HG02981 (cell line): ENCODE results near the gene TP53I11.

Experiments used
- ATAC-seq: cut with Tn5 transposase; IDR thresholded peaks from one replicate; pipeline ENCODE4 v1.9.1; 2021; ENCODE audit warnings: mild to moderate bottlenecking, moderate library complexity; ENCODE audit not compliant: unreplicated experiment

The TP53I11 gene

GRCh38 chr11:44917741-44918140 is 32.9 kb downstream of the TP53I11 start:
- no peak for ATAC-seq

DNA sequence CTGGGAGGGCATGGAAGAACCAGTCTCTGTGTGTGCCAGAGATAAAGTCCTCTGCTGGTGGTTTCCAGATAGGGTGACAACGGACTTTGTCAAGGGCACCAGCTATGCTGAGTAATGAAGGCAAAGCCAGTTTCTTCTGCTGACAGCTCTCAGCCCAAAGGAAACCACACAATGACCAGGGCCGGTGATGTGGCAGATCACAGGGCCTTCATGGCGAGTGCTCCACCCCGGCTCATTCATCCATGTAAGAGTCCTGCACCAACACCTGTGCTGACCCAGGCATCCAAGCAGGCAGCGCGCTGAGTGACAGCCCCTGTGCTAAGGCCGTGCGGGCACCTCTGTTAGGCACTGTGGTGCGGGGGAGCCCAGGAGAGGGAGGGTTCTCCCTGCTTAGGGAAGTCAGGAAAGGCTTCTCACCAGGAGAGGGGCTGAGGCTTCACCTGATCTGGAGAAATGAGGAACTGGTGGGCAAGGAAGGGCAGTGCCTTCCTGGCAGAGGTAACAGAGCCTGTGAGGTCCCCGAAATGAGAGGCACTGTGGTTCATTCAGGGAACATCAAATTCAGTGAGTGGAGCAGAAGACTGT is 33.8 kb downstream of the TP53I11 start:
- no peak for ATAC-seq

DNA sequence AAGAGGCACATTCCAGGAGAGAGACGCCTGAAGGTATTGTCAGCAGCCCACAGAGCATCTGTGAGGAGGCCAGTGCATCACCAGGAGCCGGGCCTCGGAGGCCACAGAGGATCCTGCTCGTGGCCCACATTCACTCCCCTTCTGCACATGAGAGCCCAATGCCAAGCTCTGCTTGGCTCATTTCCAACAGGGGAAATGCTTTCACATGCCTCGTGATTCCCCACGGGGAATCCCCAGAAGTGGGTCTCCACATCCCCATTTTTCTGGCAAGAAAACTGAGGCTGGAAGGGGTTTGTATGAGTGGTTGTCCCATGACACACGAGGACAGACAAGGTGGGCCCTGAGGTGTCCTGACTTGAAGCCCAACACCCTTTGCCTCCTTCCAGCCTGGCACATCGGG is 34.4 kb downstream of the TP53I11 start:
- no peak for ATAC-seq

DNA sequence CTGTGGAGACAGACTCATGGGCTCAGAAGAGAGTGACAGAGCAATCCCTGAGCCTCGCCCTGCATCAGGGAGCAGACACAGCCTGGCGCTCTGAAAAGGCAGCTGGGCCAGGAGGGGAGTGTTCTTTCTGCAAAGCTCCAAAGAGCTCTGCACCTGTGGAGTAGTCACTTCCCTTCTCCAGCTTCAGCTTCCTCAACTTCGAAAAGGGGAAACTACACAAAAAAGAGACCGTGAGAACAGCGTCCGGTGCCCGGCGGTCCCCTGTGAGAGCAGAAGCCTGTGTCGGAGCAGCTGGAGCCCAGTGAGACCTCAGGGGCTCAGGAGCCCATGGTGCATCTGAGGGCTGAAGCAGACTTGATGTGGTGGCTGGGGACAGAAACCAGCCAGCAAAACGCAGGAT is 35.1 kb downstream of the TP53I11 start:
- ATAC-seq, result peak; percentile 37

GRCh38 chr11:44915004-44915403 is 35.7 kb downstream of the TP53I11 start:
- no peak for ATAC-seq

DNA sequence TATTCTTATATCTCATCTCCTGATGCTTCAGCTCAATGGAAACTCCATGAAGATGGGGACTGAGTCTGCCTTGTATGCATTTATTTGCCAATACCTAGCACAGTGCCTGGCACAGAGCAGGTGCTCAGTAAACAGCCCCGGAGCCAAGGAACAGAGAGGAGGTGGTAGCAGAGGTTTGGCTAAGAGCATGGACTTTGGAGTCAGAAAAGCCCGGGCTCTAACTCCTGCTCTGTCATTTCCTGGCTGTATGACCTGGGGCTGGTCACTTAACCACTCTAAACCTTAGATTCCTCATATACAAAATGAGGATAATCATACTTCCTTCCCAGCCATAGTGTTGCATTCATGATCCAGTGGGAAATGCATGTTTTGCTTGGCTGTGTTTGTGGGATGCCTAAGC is 36.6 kb downstream of the TP53I11 start:
- no peak for ATAC-seq

- no peak for ATAC-seq
These were observed 37.2 kb downstream of the TP53I11 start for GRCh38 chr11:44913502-44913901.

DNA sequence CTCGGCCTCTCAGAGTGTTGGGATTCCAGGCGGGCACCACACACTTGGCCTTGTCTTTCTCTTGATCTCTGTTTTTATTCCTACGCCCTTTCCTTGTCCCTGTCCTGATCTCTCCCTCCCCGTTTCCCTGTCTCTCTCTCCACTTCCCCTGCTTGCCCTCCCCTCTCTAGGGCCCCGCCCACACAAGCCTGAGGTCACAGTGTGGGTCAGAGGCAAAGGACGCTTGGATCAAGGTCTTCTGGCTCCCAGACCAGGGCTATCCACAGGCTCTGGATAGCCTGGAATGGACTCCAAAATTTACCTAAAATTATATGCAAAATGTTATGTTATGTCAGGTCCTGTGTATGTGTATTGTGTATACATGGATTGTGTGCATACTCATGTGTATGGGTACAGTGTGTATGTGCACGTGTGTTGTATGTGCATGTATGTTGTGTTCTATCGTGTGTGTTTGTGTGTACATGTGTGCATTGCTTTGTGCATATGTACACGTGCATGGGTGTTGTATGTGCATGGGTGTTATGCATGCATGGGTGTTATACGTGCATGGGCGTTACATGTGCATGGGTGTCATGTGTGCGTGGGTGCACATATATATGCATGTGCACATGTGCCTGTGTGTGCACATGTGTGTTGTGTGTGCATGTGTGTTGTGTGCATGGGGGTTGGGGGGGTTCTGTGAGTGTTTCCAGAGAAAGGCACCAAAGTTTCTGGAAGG is 38.3 kb downstream of the TP53I11 start:
- ATAC-seq, result no peak

DNA sequence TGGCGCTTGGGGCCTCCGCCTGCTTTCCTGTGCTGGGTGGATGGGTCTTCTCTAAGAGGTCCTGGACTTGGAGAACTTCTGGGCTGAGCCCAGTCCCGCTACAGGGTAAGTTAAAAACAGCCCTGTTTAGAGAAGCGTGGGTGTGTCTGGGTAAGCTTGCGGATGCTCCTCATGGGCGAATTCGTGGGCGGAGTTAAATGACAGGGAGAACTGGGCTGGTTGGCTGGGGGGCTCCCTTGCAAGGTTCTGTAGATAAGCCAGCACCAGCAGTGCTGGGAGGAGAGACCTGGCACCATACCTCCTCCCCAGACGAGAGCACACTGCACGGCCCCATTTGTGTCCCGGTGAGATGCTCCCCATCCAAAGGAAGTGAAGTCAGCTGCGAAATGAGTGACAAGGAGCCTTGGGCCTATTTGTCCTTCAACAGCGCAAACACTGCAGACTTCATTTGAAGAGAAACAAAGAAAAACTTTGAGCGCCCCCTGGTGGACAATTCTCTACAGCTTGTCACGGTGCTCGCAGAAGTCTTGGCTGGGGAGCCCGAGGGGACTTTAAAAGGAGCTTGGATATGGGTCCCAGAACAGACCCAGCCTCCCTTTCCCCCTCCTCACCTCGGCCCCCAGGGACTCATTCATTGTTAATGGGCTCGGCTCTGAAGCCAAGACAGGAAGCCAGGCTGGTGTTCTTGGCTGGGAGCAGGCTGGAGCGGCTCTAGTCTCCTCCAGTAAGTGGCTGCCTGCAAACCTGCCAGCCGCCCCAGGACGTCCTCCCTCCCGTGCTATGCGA is 39.5 kb downstream of the TP53I11 start:
- ATAC-seq, result no peak

- no peak for ATAC-seq
These were observed 40.1 kb downstream of the TP53I11 start for GRCh38 chr11:44910591-44910990.

- no peak for ATAC-seq
These were observed 41.1 kb downstream of the TP53I11 start for GRCh38 chr11:44909557-44909956.

- ATAC-seq, result no peak
These were observed 44.0 kb downstream of the TP53I11 start for GRCh38 chr11:44906649-44907048.

DNA sequence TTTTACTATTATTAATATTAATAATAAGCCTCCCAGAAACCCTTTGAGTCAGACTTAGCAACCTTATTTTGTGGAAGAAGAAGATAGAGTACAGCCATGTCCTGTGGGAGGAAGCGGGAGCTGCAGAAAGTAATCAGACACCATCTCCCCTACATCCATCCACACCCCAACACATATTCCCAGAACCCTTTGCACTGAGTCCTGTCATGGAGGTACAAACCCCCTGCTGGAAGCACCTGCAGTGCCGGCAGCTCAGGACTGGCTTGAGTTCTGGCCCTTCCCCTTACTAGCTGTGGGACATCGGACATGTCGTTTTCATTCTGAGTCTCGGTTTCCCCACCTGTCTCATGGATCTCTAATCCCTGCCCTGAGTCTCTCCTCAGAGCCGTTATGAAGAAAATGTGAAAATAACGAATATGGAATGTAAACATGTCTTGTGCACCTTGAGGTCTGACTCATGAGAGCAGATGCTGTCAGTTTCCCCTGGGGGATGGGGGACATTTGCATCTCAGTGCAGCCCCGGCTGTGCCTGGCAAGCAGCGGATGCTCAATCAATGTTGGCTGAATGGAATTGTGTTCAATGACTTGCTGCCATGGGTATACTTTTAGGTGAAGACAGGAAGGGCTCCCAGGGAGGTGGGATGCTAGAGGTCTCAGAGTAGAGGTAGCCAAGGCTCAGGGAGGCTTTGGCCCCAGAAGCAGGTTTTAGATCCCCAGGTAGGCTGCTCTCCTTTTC is 45.4 kb downstream of the TP53I11 start:
- no peak for ATAC-seq

- ATAC-seq, result no peak
These were observed 46.2 kb downstream of the TP53I11 start for GRCh38 chr11:44904261-44905020.

DNA sequence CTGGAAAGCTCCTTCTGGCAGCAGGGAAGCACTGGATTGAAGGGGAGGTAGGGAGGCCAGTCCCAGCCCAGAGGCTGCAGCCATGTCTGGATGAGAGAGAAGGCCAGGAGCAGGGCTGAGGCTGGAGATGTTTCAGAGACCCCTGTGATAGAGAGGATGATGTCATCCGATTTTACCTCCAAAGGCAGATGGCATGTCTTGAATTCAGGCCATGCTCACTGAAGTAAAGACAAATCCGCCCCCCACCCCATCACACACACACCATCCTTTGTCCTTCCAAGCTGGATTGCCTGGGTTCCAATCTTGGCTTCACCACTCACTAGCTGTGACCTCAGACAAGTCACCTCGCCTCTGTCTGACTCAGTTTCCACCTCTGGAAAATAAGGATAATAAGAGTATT is 47.2 kb downstream of the TP53I11 start:
- no peak for ATAC-seq

DNA sequence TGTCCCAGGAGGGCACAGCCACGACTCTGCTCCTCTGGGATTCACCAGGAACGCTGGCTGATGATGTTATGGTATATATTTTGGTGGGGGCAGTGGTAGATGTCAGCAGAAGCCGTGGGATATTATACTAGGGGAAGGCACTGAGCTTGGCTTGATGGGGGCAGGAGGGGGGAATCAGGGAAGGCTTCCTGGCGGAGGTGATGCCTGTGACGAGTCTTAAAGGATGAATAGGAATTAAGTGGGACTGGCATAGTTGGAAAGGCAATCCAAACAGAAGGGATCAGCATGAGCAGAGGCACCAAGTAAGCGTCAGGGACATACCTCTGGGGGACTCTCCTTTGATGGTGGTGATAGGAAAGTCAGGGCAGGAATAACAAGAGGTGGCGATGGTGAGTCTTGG is 47.6 kb downstream of the TP53I11 start:
- ATAC-seq, result no peak

DNA sequence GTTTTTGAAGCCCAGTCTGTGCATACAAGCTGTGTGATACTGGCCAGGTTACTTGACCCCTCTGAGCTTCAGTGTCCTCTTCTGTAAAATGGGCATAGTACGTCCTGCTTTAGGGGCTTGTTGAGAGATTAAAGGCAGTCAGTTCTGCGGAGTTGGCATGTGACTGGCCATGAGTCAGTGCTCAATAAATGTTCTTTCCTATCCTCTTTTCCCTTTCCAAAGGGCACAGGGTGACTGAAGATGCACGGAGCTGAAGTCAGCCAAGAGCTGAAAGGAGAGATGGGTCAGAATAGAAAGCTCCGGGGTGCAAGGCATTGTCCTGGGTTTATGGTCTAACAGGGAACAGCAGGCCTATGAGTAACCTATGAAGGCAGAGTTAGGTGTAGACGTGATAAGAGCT is 48.9 kb downstream of the TP53I11 start:
- ATAC-seq, result no peak

GRCh38 chr11:44901120-44901633 is 49.5 kb downstream of the TP53I11 start:
- ATAC-seq, result no peak

GRCh38 chr11:44899959-44900358 is 50.7 kb downstream of the TP53I11 start:
- no peak for ATAC-seq

DNA sequence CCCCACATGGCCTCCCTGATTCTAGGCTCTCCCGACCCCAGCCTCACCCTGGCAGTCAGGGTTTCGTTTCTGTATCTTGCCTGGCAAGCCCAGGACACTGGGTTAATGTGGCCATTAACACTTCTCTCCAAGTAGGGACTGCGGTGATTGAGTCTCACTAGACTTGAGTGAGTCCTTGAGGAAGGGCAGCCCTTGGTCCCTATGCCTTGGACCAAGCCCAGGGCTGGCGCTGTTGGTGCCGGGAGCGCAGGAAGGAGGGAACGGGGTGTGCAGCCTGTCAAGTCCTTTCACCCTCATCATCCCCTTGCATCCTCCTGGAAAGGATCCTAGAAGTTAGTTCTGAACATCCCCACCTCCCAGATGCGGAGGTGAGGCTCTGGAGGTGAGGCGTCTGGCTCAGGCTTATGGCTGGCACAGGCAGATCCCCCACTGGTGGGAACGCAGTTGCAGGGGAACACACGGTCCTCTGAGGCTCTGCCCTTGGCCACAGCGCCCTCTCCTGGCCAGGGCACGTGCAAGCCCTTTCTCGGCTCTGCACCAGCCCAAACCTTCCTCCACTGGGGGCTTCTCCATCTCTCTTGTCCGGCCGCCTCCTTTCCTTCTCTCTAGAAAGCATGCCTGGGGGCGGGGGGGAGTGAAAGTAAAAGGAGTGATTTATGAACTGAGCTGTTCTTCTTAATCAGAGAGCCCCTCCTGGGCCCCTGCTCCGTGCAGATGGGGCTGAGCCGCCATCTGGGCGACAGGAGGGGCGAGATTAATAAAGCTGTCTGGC is 56.7 kb downstream of the TP53I11 start:
- no peak for ATAC-seq
